Colonic mucosa (tissue), 4 donors: ENCODE data around the gene FUT8. TPM values are rescaled to one million over a fixed set of nuclear protein-coding genes. Genes with fewer than 3 reads are reported as not detected.

Source experiments
- DNase-seq: peaks from one replicate; pipeline ENCODE4 v3.0.0-alpha.2; 2020
- H3K27ac ChIP-seq: fragments of 200-600 bp; one replicate; pipeline ENCODE4 v1.8.0; 2021
- H3K27me3 ChIP-seq: fragments of 200-600 bp; one replicate; pipeline ENCODE4 v1.8.0; 2021
- H3K36me3 ChIP-seq: fragments of 200-600 bp; one replicate; pipeline ENCODE4 v1.8.0; 2021
- H3K4me1 ChIP-seq: fragments of 200-600 bp; one replicate; pipeline ENCODE4 v1.8.0; 2021; ENCODE audit warnings: mild to moderate bottlenecking
- H3K4me3 ChIP-seq: fragments of 200-600 bp; one replicate; pipeline ENCODE4 v1.8.0; 2021
- H3K9ac ChIP-seq, 2 donors: one replicate each; pipeline ENCODE4 v1.7.0; 2013; ENCODE audit warnings: control low read depth in 2 of 2, low read depth in 2 of 2, low read length in 2 of 2
- H3K9me3 ChIP-seq: fragments of 200-600 bp; one replicate; pipeline ENCODE4 v1.8.0; 2021
- intact Hi-C: fragments of 100-400 bp; cut with DNase I; formaldehyde crosslinking; loops from one replicate; pipeline ENCODE4 v1.14.1; 2022
- total RNA-seq, 2 donors: library from RNA; stranded (reverse); fragmentation: NEBNext Ultra II Directional in 1 of 2; extraction: Animal tissue kit (Norgen Biotek cat#: 25700) in 1 of 2; gene quantifications; one replicate each; pipeline ENCODE4 v1.2.1, GENCODE V29; 2021
- TF ChIP-seq, protein P1 (sequence below): fragments of 200-600 bp; IDR thresholded peaks from one replicate; pipeline ENCODE4 v1.8.0; 2022; ENCODE audit warnings: antibody characterized with exemption, mild to moderate bottlenecking
- donor health status: healthy.
- donor health status: DM: no; HTN: no; CAD: no.
- donor health status: DM: no; HTN: no; CAD: no.

FUT8 gene
- total RNA-seq, 2 donors from 2014 or later: 28.8 to 37.2 TPM

DNA sequence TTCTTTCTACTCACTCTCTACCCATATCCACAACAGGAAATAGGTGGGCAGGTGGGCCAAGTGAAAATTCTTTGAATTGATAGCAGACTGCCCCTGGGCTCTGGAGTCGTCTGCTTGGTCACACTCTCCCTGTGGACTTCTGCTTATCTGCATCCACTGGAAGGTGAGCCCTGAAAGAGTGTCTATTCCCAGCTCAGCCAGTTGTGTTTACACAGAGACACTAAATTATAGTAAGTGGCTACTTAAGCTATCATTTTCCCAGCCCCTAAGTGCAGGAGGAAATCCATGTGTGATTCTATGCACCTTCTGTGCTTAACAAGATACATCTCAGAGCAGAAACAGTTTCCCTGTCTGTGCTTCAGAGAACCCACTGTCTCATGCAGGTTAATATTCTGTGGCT lies 338.4 kb downstream of the FUT8 start:
- peak overlapping the region; percentile 22 for H3K27ac ChIP-seq
- H3K4me3 ChIP-seq: no peak overlapping the region

DNA sequence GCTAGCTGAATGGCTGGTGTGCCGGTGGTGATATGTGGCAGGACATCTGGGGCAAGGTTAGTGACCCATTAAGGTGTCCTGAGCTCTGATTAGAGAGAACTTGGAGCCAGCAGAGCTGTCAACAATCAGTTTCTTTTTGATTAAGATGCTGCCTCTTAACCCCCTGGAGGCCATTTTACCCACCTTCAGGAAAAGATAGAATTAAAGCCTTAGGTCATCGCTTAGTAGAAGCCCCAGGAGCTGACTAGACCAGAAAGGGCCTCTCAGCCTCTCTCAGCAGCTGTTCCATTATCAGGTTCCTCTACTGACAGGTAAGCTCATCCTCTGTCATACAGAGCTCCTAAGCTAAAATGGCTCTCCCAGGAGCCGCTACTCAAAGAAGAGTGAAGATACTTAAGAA lies 339.0 kb downstream of the FUT8 start:
- Histone ChIP-seq H3K9me3 (no peaks in the 10 kb centered on the region), H3K4me1 (no peaks in the 10 kb centered on the region), H3K36me3 (no peaks in the 10 kb centered on the region), H3K4me3 (no peak overlapping the region), H3K27ac (no peak overlapping the region), H3K27me3 (no peaks in the 10 kb centered on the region), H3K9ac (no peak overlapping the region)
- intact Hi-C loops: no loop called here
- TF ChIP-seq, protein P1, sequence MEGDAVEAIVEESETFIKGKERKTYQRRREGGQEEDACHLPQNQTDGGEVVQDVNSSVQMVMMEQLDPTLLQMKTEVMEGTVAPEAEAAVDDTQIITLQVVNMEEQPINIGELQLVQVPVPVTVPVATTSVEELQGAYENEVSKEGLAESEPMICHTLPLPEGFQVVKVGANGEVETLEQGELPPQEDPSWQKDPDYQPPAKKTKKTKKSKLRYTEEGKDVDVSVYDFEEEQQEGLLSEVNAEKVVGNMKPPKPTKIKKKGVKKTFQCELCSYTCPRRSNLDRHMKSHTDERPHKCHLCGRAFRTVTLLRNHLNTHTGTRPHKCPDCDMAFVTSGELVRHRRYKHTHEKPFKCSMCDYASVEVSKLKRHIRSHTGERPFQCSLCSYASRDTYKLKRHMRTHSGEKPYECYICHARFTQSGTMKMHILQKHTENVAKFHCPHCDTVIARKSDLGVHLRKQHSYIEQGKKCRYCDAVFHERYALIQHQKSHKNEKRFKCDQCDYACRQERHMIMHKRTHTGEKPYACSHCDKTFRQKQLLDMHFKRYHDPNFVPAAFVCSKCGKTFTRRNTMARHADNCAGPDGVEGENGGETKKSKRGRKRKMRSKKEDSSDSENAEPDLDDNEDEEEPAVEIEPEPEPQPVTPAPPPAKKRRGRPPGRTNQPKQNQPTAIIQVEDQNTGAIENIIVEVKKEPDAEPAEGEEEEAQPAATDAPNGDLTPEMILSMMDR: no peak
- DNase-seq: no peak

More for the DNA sequence above, 338.4 kb downstream of the FUT8 start:
- H3K27me3 ChIP-seq: no peaks in the 10 kb centered on the region
- TF ChIP-seq, protein P1: no peak
- H3K36me3 ChIP-seq: no peaks in the 10 kb centered on the region
- intact Hi-C loops: no loop called here
- no peak for DNase-seq
- no peaks in the 10 kb centered on the region for H3K9me3 ChIP-seq
- H3K4me1 ChIP-seq: no peaks in the 10 kb centered on the region
- H3K9ac ChIP-seq: no peak overlapping the region

DNA sequence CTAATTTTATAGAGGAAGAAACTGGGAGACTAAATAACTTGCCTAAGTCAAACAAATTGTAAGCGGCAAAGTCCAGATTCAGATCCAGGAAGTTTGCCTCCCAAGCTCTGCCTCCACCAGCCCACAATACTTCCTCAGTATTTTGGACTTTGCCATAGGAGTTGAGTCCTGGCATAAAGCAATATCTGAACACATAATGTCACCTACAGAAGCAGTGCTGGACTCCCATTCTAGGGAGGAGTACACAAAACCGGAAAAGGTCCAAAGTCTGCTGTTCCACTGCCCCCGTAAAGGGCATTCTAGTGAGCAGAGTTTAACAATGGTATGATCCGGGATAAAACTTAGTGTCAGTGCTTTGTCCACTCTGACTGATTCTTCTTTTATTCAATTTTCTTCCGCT lies 340.5 kb downstream of the FUT8 start:
- no peaks in the 10 kb centered on the region for H3K27me3 ChIP-seq
- DNase-seq: peak; percentile 83
- intact Hi-C loops: no loop called here
- H3K27ac ChIP-seq: peak overlapping the region; percentile 71
- H3K4me3 ChIP-seq: no peak overlapping the region
- no peaks in the 10 kb centered on the region for H3K4me1 ChIP-seq
- no peaks in the 10 kb centered on the region for H3K9me3 ChIP-seq
- H3K36me3 ChIP-seq: no peaks in the 10 kb centered on the region
- TF ChIP-seq, protein P1: no peak
- no peak overlapping the region for H3K9ac ChIP-seq

DNA sequence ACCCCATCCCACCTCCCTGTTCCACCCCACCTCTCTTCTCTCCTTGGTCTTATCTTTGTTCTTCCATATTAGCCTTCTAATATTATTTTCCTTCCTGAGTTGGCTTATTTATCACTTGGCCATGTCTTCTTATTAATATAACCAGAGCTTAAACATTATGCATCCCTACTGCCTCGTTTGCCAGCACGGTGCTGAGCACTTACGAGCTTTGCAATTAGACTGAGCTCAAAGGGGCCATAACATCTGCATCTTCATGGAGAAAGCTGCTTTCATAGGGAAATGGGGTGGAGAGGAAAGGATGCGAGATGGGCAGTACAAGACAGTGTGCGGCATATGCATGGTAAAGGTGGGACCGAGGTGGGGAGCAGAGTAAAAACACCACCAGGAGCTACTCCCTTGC lies 342.8 kb downstream of the FUT8 start:
- H3K9me3 ChIP-seq: no peaks in the 10 kb centered on the region
- H3K27me3 ChIP-seq: no peaks in the 10 kb centered on the region
- H3K36me3 ChIP-seq: no peaks in the 10 kb centered on the region
- intact Hi-C loops: no loop called here
- H3K9ac ChIP-seq: no peak overlapping the region
- no peak for DNase-seq
- H3K27ac ChIP-seq: no peak overlapping the region
- no peaks in the 10 kb centered on the region for H3K4me1 ChIP-seq
- H3K4me3 ChIP-seq: no peak overlapping the region
- TF ChIP-seq, protein P1: no peak

DNA sequence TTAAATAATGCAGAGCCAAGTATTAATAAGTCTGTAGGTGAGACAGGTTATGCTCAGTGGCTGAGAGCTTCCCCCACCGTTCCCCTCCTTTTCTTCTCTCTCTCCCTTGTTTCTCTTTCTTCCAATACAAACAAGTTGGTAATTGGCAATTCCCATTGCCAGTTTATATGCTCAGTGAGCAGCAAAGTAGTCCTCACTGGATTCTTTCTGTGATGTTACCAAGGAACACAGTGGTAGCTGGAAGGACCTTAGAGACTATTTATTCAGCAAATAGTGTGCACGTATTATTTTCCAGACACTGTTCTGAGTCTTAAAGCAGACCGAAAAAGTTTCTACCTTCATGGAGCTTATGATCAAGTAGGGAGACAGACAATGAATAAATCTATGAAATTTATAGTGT lies 344.4 kb downstream of the FUT8 start:
- TF ChIP-seq, protein P1: no peak
- Histone ChIP-seq H3K36me3 (no peaks in the 10 kb centered on the region), H3K27me3 (no peaks in the 10 kb centered on the region), H3K9ac (no peak overlapping the region), H3K9me3 (no peaks in the 10 kb centered on the region), H3K4me3 (no peak overlapping the region), H3K27ac (no peak overlapping the region), H3K4me1 (no peaks in the 10 kb centered on the region)
- intact Hi-C loops: no loop called here
- no peak for DNase-seq

DNA sequence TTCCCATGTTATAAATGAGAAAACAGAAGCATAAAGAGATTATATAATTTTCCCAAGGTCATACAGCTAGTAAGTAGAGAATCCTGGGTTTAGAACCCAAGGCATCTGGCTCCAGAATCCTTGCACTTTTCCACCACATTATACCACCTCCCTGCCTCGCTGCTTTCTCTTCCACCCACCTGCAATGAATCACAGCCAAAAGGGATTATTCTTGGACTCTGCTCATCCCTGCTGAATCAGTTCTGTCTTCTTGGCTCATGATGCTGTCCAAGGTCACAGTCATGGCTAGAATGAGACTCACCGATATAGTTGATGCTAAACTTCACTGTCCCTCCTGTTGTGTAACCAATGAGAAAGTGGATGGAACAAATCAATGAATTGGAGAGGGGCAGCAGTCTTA lies 356.6 kb downstream of the FUT8 start:
- DNase-seq: no peak
- H3K36me3 ChIP-seq: no peaks in the 10 kb centered on the region
- H3K9me3 ChIP-seq: no peaks in the 10 kb centered on the region
- no peak overlapping the region for H3K27ac ChIP-seq
- TF ChIP-seq, protein P1: no peak
- H3K9ac ChIP-seq: no peak overlapping the region
- intact Hi-C loops: no loop called here
- no peak overlapping the region for H3K4me3 ChIP-seq
- H3K27me3 ChIP-seq: no peaks in the 10 kb centered on the region
- H3K4me1 ChIP-seq: peaks cover 5% of the 10 kb centered on the region
